Suprapubic skin (tissue), 4 donors: ENCODE results near the gene CAMTA1. TPM values are rescaled to one million over a fixed set of nuclear protein-coding genes. Genes with fewer than 3 reads are reported as not detected.
A peak's percentile ranks its signal among the peaks of the same experiment; 100 is the strongest.

Experiments
- DNase-seq, 2 donors: peaks; one replicate each; pipeline ENCODE4 v3.0.0-alpha.2; 2019; ENCODE audit warnings: low spot score in 2 of 2
- H3K27ac ChIP-seq: fragments of 200-600 bp; sonication (generic); one replicate; pipeline ENCODE4 v1.5.1; 2019
- H3K27me3 ChIP-seq: fragments of 200-600 bp; sonication (generic); one replicate; pipeline ENCODE4 v1.5.1; 2019
- H3K36me3 ChIP-seq: fragments of 200-600 bp; sonication (generic); one replicate; pipeline ENCODE4 v1.5.1; 2019
- H3K4me1 ChIP-seq: fragments of 200-600 bp; sonication (generic); one replicate; pipeline ENCODE4 v1.5.1; 2019
- H3K4me3 ChIP-seq: fragments of 200-600 bp; sonication (generic); one replicate; pipeline ENCODE4 v1.5.1; 2019; ENCODE audit warnings: mild to moderate bottlenecking
- H3K9me3 ChIP-seq: fragments of 200-600 bp; sonication (generic); one replicate; pipeline ENCODE4 v1.5.1; 2019
- CTCF ChIP-seq, 2 donors: fragments of 200-600 bp in 1 of 2; fragments of 450-650 bp in 1 of 2; sonication (generic) in 1 of 2; IDR thresholded peaks; one replicate each; pipeline ENCODE4 v1.5.1; 2016 to 2019; ENCODE audit warnings: antibody characterized with exemption in 2 of 2, mild to moderate bottlenecking in 1 of 2, moderate library complexity in 1 of 2
- EP300 ChIP-seq: sonication (generic); formaldehyde crosslinking; IDR thresholded peaks from one replicate; pipeline ENCODE4 v1.6.1; 2017; ENCODE audit warnings: antibody characterized with exemption
- POLR2A ChIP-seq, 2 donors: fragments of 450-650 bp; IDR thresholded peaks; one replicate each; pipeline ENCODE4 v1.6.1; 2017; ENCODE audit warnings: antibody characterized with exemption in 2 of 2, mild to moderate bottlenecking in 2 of 2, moderate library complexity in 2 of 2
- POLR2AphosphoS5 ChIP-seq, 3 donors: sonication (generic); formaldehyde crosslinking; IDR thresholded peaks; one replicate each; pipeline ENCODE4 v1.6.1; 2017; ENCODE audit warnings: antibody characterized with exemption in 3 of 3
- WGBS: methylation state at CpG from one replicate; pipeline ENCODE4 v1.1.5; 2018; 5-methylcytosine and 5-hydroxymethylcytosine counted together
- total RNA-seq, 4 donors: library from RNA; depleted of rRNA; stranded (reverse); fragments of >200 nt; gene quantifications; one replicate each; pipeline ENCODE4 v1.1.0, GENCODE V29; 2016

CAMTA1 gene
- total RNA-seq, 4 donors from 2014 or later = 40.4 to 54.1 (median 46.6) TPM

GRCh38 chr1:7331926-7332535, 546.8 kb downstream of the CAMTA1 start:
- Histone ChIP-seq H3K27ac (no peak overlapping the region), H3K36me3 (no peaks in the 10 kb centered on the region), H3K4me1 (peaks cover 13% of the 10 kb centered on the region), H3K4me3 (no peak overlapping the region), H3K9me3 (no peaks in the 10 kb centered on the region), H3K27me3 (peaks cover 32% of the 10 kb centered on the region)
- no peak for TF ChIP-seq POLR2A (IDR thresholded peaks at IDR 0.05)
- no peak for TF ChIP-seq CTCF (IDR thresholded peaks at IDR 0.05)
- TF ChIP-seq POLR2AphosphoS5 (IDR thresholded peaks at IDR 0.05) = no peak
- no peak for TF ChIP-seq EP300
- peak in 1 of 2 donors; percentile 26 for DNase-seq
- 63% methylated on average over 9 of the region's 9 CpGs for WGBS

GRCh38 chr1:7333094-7333493, 547.8 kb downstream of the CAMTA1 start:
- no peaks in the 10 kb centered on the region for H3K9me3 ChIP-seq
- DNase-seq = peak in 1 of 2 donors; percentile 29
- H3K4me3 ChIP-seq = no peak overlapping the region
- peaks cover 32% of the 10 kb centered on the region for H3K27me3 ChIP-seq
- 86% methylated on average over 1 of the region's 11 CpGs for WGBS
- H3K36me3 ChIP-seq = no peaks in the 10 kb centered on the region
- H3K4me1 ChIP-seq = peaks cover 13% of the 10 kb centered on the region
- TF ChIP-seq POLR2AphosphoS5 (IDR thresholded peaks at IDR 0.05) (no peak), POLR2A (IDR thresholded peaks at IDR 0.05) (no peak), CTCF (IDR thresholded peaks at IDR 0.05) (no peak)
- H3K27ac ChIP-seq = no peak overlapping the region

- TF ChIP-seq CTCF (IDR thresholded peaks at IDR 0.05) (no peak), POLR2AphosphoS5 (IDR thresholded peaks at IDR 0.05) (no peak), EP300 (no peak), POLR2A (IDR thresholded peaks at IDR 0.05) (no peak)
- DNase-seq = peak in 1 of 2 donors; percentile 1
- no peak overlapping the region for H3K27ac ChIP-seq
- H3K4me1 ChIP-seq = peaks cover 13% of the 10 kb centered on the region
- no peaks in the 10 kb centered on the region for H3K36me3 ChIP-seq
- no peak overlapping the region for H3K4me3 ChIP-seq
- H3K9me3 ChIP-seq = no peaks in the 10 kb centered on the region
- 76% methylated on average over 8 of the region's 8 CpGs for WGBS
- peaks cover 32% of the 10 kb centered on the region for H3K27me3 ChIP-seq
Measured at GRCh38 chr1:7333620-7334019, 548.4 kb downstream of the CAMTA1 start.

- Histone ChIP-seq H3K4me1 (peaks cover 13% of the 10 kb centered on the region), H3K9me3 (no peaks in the 10 kb centered on the region), H3K27me3 (peaks cover 30% of the 10 kb centered on the region), H3K27ac (no peak overlapping the region), H3K4me3 (no peak overlapping the region), H3K36me3 (no peaks in the 10 kb centered on the region)
- 30% methylated on average over 10 of the region's 10 CpGs for WGBS
- peak in 1 of 2 donors; percentile 15 for DNase-seq
- TF ChIP-seq EP300 = no peak
- TF ChIP-seq POLR2A (IDR thresholded peaks at IDR 0.05) = no peak
- TF ChIP-seq CTCF (IDR thresholded peaks at IDR 0.05) = no peak
- no peak for TF ChIP-seq POLR2AphosphoS5 (IDR thresholded peaks at IDR 0.05)
Measured at GRCh38 chr1:7334475-7335035, 549.3 kb downstream of the CAMTA1 start.

GRCh38 chr1:7335224-7335879, 550.1 kb downstream of the CAMTA1 start:
- 58% methylated on average over 9 of the region's 13 CpGs for WGBS
- TF ChIP-seq POLR2AphosphoS5 (IDR thresholded peaks at IDR 0.05) = no peak
- TF ChIP-seq POLR2A (IDR thresholded peaks at IDR 0.05) = no peak
- TF ChIP-seq EP300 = no peak
- TF ChIP-seq CTCF (IDR thresholded peaks at IDR 0.05) = no peak
- H3K4me3 ChIP-seq = no peak overlapping the region
- no peak overlapping the region for H3K27ac ChIP-seq
- no peak for DNase-seq
- H3K36me3 ChIP-seq = no peaks in the 10 kb centered on the region
- peaks cover 13% of the 10 kb centered on the region for H3K4me1 ChIP-seq
- H3K27me3 ChIP-seq = peaks cover 23% of the 10 kb centered on the region
- no peaks in the 10 kb centered on the region for H3K9me3 ChIP-seq
